OCI-LY3 (cell line): ENCODE data around the gene DYNC1I2.

Source experiments
- CTCF ChIP-seq: fragments of 200-600, 300-600 bp; sonication (generic); IDR thresholded peaks from 2 replicates; pipeline ENCODE4 v1.5.1; 2014; ENCODE audit warnings: antibody characterized with exemption, low read length, low read depth
- EZH2phosphoT487 ChIP-seq: fragments of 200-600 bp; shearing (Covaris generic); IDR thresholded peaks from 2 replicates; pipeline ENCODE4 v1.6.1; 2018; ENCODE audit warnings: antibody characterized with exemption, mixed run types, low read depth

- TF ChIP-seq CTCF (no peak), EZH2phosphoT487 (no peak)
Observed at GRCh38 chr2:171762879-171763573, 75.8 kb downstream of the DYNC1I2 start.
